Lung (tissue), 12 donors: ENCODE measurements around the gene TMEM150B. TPM values are rescaled to one million over a fixed set of nuclear protein-coding genes. Genes with fewer than 3 reads are reported as not detected.

Experiments
- ATAC-seq: fragments of 200-7000 bp; cut with Tn5 transposase; one replicate; pipeline ENCODE4 v1.9.1; 2020; ENCODE audit warnings: moderate number of reproducible peaks; ENCODE audit not compliant: insufficient read depth, low FRiP score
- DNase-seq, 3 donors: peaks; one replicate each; pipeline ENCODE4 v3.0.0-alpha.2; 2013 to 2017
- H3K27ac ChIP-seq, 2 donors: one replicate each; pipeline ENCODE4 v1.5.1; 2013; ENCODE audit warnings: mild to moderate bottlenecking in 2 of 2, moderate library complexity in 2 of 2, control low read depth in 1 of 2, inconsistent platforms in 1 of 2, low read depth in 1 of 2, low read length in 1 of 2
- H3K27me3 ChIP-seq, 3 donors: one replicate each; pipeline ENCODE4 v1.5.1; 2013; ENCODE audit warnings: low read length in 2 of 3; ENCODE audit not compliant: control insufficient read depth in 3 of 3, insufficient read depth in 3 of 3
- H3K36me3 ChIP-seq, 4 donors: one replicate each; pipeline ENCODE4 v1.5.1; 2013; ENCODE audit warnings: low read length in 4 of 4, mild to moderate bottlenecking in 1 of 4, moderate library complexity in 1 of 4; ENCODE audit not compliant: control insufficient read depth in 4 of 4, insufficient read depth in 4 of 4
- H3K4me1 ChIP-seq, 5 donors: one replicate each; pipeline ENCODE4 v1.5.1; 2013; ENCODE audit warnings: low read length in 5 of 5, mild to moderate bottlenecking in 2 of 5, moderate library complexity in 1 of 5; ENCODE audit not compliant: control insufficient read depth in 5 of 5, insufficient read depth in 5 of 5
- H3K4me3 ChIP-seq: one replicate; pipeline ENCODE4 v1.5.1; 2013; ENCODE audit warnings: mild to moderate bottlenecking, control low read depth, moderate library complexity
- H3K9ac ChIP-seq, 2 donors: one replicate each; pipeline ENCODE4 v1.5.1; 2013; ENCODE audit warnings: low read length in 2 of 2, control low read depth in 1 of 2; ENCODE audit not compliant: insufficient read depth in 1 of 2
- H3K9me3 ChIP-seq, 4 donors: one replicate each; pipeline ENCODE4 v1.5.1; 2013; ENCODE audit warnings: low read length in 3 of 4, mild to moderate bottlenecking in 1 of 4, moderate library complexity in 1 of 4; ENCODE audit not compliant: control insufficient read depth in 4 of 4, insufficient read depth in 3 of 4
- WGBS, 2 donors: extraction: QIAGEN DNeasy Blood & Tissue Kit; methylation state at CpG; one replicate each; pipeline ENCODE4 v1.1.7; 2013; 5-methylcytosine and 5-hydroxymethylcytosine counted together
- polyA plus RNA-seq, 2 donors: library from polyadenylated mRNA; stranded (reverse); fragments of 200-250 nt; gene quantifications; one replicate each; pipeline ENCODE4 v1.2.1, GENCODE V29; 2013
- total RNA-seq, 2 donors: library from RNA; depleted of rRNA in 1 of 2; stranded (reverse); fragments of >200 nt in 1 of 2; gene quantifications; one replicate each; pipeline ENCODE4 v1.2.1, GENCODE V29; 2014 to 2021
- TF ChIP-seq, protein P1 (sequence below): IDR thresholded peaks from 2 replicates; pipeline ENCODE4 v1.5.1; 2012; ENCODE audit warnings: mild to moderate bottlenecking; ENCODE audit errors: control extremely low read depth, extremely low read depth
- donor health status: control.
- donor health status: control.
- donor health status: Bipolar disorder and iron deficiency.
- donor health status: healthy.
- donor health status: DM: yes; HTN: yes; CAD: no.

The TMEM150B gene
- total and polyA plus RNA-seq, 4 donors: 2.3 to 23.0 (median 17.0) TPM

DNA sequence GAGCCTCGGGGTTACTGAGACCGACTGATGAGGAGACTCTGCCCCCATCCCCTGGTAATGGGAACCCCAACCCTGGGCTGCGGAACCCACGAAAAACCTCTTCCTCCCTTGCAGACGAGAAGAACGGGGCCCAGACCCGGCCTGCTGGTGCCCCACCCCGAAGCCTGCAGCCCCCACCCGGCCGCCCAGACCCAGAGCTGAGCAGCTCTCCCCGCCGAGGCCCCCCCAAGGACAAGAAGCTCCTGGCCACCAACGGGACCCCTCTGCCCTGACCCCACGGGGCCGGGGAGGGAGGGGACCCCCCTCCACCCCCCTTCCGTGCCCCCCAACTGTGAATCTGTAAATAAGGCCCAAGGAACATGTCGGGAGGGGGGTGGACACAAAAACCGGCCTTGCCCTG lies 13.3 kb downstream of the TMEM150B start:
- H3K36me3 ChIP-seq: peaks cover 0 to 10% (median 3%) of the 10 kb centered on the region in 4 donors
- H3K4me3 ChIP-seq: no peak overlapping the region
- H3K9me3 ChIP-seq: peaks cover 0 to 2% (median 0%) of the 10 kb centered on the region in 4 donors
- H3K27me3 ChIP-seq: no peaks in the 10 kb centered on the region
- H3K9ac ChIP-seq: no peak overlapping the region
- no peak for DNase-seq
- TF ChIP-seq, protein P1, sequence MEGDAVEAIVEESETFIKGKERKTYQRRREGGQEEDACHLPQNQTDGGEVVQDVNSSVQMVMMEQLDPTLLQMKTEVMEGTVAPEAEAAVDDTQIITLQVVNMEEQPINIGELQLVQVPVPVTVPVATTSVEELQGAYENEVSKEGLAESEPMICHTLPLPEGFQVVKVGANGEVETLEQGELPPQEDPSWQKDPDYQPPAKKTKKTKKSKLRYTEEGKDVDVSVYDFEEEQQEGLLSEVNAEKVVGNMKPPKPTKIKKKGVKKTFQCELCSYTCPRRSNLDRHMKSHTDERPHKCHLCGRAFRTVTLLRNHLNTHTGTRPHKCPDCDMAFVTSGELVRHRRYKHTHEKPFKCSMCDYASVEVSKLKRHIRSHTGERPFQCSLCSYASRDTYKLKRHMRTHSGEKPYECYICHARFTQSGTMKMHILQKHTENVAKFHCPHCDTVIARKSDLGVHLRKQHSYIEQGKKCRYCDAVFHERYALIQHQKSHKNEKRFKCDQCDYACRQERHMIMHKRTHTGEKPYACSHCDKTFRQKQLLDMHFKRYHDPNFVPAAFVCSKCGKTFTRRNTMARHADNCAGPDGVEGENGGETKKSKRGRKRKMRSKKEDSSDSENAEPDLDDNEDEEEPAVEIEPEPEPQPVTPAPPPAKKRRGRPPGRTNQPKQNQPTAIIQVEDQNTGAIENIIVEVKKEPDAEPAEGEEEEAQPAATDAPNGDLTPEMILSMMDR: no peak
- ATAC-seq: no peak
- no peaks in the 10 kb centered on the region for H3K4me1 ChIP-seq
- no peak overlapping the region for H3K27ac ChIP-seq
- WGBS, 2 donors: 89% methylated on average over 18 of the region's 18 CpGs

DNA sequence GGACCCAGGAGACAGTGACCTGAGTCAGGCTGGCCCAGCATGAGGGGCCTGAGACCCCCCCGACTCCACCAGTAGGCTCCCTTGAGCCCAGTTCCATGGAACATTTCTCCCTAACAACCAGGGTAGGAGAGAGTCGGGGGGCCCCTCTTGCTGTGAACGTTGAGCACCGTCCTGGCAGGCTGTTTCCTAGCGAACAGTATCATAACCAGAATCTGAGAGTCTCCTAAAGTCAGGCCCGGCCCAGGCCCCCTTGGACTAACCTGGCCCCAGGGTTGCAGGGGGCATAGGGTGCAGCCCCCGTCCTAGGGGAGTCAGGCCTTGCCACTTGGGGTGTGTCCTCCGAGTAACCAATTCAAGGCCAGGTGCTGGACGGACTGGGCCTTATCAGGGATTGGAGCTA lies 13.7 kb downstream of the TMEM150B start:
- no peaks in the 10 kb centered on the region for H3K4me1 ChIP-seq
- no peak overlapping the region for H3K27ac ChIP-seq
- H3K9me3 ChIP-seq: peaks cover 0 to 2% (median 0%) of the 10 kb centered on the region in 4 donors
- TF ChIP-seq, protein P1: no peak
- DNase-seq: no peak
- no peak for ATAC-seq
- no peaks in the 10 kb centered on the region for H3K27me3 ChIP-seq
- 88 to 94% methylated on average over 9 of the region's 9 CpGs for WGBS, 2 donors
- H3K36me3 ChIP-seq: peaks cover 0 to 14% (median 2%) of the 10 kb centered on the region in 4 donors
- H3K4me3 ChIP-seq: no peak overlapping the region
- no peak overlapping the region for H3K9ac ChIP-seq

DNA sequence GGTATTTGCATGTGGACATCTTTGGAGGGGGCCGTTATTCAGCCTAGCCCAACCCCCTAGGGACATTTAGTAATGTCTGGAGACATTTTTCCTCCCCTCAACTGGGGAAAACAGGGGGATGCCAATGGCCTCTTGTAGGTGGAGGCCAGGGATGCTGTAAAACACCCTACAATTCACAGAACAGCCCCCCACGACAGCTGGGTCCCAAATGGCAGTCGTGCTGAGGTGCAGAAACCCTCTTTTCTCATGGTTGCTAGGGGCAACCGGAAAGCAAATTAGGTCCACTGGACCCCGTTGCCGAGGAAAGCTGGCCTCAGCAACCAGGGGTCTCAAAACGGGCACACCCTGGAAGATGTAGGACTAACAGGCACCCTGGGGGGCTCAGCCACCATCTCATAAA lies 14.6 kb downstream of the TMEM150B start:
- no peaks in the 10 kb centered on the region for H3K9me3 ChIP-seq
- no peak overlapping the region for H3K27ac ChIP-seq
- DNase-seq (no peak), ATAC-seq (no peak)
- peaks cover 0 to 17% (median 3%) of the 10 kb centered on the region in 4 donors for H3K36me3 ChIP-seq
- TF ChIP-seq, protein P1: no peak
- H3K4me1 ChIP-seq: no peaks in the 10 kb centered on the region
- no peak overlapping the region for H3K9ac ChIP-seq
- no peaks in the 10 kb centered on the region for H3K27me3 ChIP-seq
- 78 to 86% methylated on average over 7 of the region's 7 CpGs for WGBS, 2 donors
- H3K4me3 ChIP-seq: no peak overlapping the region

DNA sequence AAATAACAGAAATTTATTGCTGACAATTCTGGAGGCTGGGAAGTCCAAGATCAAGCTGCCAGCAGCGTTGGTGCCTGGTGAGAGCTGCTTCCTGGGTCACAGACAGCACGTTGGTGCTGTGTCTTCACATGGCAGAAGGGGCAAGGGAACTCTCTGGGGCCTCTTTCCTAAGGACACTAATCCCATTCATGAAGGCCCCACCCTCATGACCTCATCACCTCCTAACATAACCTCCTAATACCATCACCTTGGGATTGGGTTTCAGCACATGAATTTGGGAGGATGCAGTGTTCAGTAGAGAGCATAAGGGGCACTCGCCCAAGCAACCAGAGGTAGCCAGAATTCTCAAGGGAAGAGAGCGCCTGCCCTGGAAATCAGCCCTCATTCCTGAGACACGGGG lies 15.7 kb downstream of the TMEM150B start:
- H3K4me1 ChIP-seq: no peaks in the 10 kb centered on the region
- TF ChIP-seq, protein P1: no peak
- peaks cover 0 to 17% (median 3%) of the 10 kb centered on the region in 4 donors for H3K36me3 ChIP-seq
- H3K9ac ChIP-seq: no peak overlapping the region
- WGBS, 2 donors: 88 to 94% methylated on average over 5 of the region's 5 CpGs
- no peak overlapping the region for H3K27ac ChIP-seq
- DNase-seq (no peak), ATAC-seq (no peak)
- H3K9me3 ChIP-seq: no peaks in the 10 kb centered on the region
- no peaks in the 10 kb centered on the region for H3K27me3 ChIP-seq
- no peak overlapping the region for H3K4me3 ChIP-seq
